ENCODE results near the gene DNAJB8.

The DNAJB8 gene

GRCh38 chr3:128482666-128483656, 16.3 kb upstream of the DNAJB8 start:
- DNase-seq: no peak

- no peak for DNase-seq
Measured at GRCh38 chr3:128482175-128482574, 15.5 kb upstream of the DNAJB8 start.

DNA sequence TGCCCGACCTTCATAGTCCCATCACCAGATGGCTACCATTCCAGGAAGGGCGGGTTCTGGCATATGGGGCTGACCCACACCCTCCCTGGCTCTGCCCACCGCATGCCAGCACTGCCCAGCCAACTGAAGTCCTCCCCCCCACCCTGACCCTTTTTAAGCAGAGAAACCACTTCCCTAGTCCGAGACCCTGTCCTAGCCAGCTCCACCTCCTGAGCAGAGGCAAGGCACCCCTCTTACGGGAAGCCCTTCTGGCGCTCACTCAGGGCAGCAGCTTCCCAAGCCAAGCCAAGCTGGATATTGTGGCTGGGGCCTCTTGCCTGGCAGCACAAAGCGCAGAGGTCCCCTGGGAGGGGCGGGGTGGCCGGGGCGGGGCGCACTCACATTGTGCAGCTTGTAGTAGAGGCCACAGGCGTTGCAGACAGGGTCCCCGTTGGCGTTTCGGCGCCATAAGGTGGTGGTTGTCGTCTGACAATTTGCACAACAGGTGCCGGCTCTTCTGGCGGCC, 14.8 kb upstream of the DNAJB8 start:
- no peak for DNase-seq

GRCh38 chr3:128480717-128481437, 14.2 kb upstream of the DNAJB8 start:
- DNase-seq: no peak

DNA sequence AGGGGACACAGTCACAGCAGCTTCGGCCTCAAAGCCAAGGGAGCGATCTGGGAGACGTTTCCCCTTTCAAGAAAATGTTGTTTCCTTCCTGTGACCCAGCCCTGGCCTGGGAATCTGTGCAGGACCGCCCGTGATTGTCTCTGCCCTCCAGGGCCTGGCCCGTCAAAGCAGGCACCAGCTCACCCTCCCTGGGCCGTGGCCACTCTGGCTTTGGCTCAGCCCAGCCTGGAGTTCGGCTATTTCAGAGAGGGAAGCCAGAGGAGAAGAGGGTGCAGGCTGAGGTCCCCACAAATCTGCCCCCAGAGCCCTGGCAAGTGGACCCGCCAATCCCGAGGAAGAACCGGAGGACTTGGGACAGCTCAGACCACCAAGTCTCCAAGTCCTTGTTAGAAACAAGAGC, 13.6 kb upstream of the DNAJB8 start:
- DNase-seq: no peak

GRCh38 chr3:128479558-128480086, 12.9 kb upstream of the DNAJB8 start:
- no peak for DNase-seq

GRCh38 chr3:128478576-128479506, 12.2 kb upstream of the DNAJB8 start:
- DNase-seq: no peak

DNA sequence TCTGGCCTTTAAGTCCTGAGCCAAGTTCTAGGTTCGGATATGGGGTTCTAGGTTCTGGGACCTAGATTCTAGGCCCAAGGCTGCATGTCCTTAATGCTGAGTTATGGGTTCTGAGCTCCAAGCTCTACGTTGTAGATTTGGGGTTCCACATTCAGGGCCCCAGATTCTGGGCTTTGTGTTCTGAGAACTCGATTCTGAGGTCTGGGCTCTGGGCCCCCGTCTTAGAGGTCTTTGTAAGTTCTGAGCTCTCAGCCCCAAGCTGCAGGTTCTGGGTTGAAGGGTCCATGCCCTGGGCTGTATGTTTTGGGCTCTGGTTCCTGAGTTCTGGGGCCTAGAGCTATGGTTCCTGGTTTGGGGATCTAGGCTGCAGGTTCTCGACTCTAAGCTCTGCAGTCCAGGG, 10.0 kb upstream of the DNAJB8 start:
- no peak for DNase-seq

DNA sequence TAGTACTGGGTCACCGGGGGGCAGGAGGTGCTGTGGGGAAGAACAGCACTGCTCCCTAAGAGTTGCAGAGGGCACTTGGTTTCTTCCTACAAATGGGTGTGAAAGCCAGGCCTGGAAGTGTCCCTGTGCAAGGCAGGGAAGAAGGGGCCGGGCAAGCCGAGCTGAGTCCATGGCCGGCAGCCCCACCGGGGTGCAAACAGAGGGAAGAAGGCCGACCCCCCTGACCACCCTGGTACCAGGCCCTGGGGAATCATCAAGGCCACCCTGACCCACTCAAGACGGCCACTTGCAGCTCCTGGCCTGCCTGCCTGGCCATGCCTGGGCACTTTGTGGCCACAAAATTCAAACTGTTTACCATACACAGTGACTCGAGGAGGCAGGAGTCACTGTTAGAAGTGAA, 8.7 kb upstream of the DNAJB8 start:
- DNase-seq: no peak

DNA sequence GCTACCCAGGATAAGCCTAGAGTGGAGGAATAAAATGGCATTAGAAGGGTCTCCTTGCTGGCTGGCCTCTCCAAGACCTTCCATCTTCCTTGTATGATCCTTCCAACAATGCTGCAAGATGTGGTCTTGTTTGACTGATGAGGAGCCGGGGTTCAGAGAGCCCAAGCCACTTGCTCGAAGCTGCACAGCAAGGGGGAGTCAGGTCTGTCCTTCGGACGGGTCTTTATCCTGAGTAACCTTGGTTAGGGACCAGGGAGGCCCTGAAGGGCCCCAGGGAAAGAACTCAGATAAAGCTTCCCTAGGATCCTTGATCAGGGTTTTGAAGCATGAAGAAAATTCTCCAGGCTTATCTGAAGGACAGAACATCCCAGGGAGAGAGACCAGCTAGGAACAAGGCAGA, 7.0 kb upstream of the DNAJB8 start:
- DNase-seq: no peak

- no peak for DNase-seq
Measured at GRCh38 chr3:128473180-128473519, 6.5 kb upstream of the DNAJB8 start.

GRCh38 chr3:128472449-128473179, 5.9 kb upstream of the DNAJB8 start:
- no peak for DNase-seq

DNA sequence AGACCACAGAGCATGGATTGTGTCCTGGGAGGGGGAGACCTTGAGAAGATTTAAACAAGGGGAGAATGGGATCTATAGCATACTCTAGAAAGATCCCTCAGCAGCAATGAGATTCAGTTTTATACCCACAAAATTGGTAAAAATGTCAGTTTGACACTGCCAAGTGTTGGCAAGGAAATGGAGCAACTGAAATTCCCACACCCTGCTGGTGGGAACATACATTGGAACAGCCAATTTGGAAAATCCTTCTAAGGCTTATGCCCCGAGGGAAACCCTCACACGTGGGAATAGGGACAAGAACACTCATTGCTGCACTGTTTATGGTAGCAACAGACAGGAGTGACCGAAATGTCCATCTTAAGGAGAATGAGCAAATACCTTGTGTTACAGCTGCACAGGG, 5.0 kb upstream of the DNAJB8 start:
- no peak for DNase-seq

DNA sequence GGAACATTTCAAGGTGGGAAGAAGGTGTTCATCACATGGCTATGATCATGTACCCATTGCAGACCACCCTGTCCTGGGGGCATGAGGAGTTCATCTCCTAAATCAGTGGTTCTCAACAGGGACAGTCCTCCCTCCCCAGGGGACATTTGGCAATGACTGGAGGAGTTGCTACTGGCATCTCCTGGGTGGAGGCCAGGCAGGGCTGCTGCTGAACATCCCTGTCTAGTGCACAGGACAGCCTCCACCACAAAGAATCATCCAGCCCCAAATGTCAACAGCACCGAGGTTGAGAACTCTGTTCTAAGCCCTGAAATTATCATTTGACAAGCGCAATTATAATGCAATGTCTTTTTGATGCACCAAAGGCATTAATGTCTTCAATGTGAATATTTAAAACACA, 4.4 kb upstream of the DNAJB8 start:
- no peak for DNase-seq

DNA sequence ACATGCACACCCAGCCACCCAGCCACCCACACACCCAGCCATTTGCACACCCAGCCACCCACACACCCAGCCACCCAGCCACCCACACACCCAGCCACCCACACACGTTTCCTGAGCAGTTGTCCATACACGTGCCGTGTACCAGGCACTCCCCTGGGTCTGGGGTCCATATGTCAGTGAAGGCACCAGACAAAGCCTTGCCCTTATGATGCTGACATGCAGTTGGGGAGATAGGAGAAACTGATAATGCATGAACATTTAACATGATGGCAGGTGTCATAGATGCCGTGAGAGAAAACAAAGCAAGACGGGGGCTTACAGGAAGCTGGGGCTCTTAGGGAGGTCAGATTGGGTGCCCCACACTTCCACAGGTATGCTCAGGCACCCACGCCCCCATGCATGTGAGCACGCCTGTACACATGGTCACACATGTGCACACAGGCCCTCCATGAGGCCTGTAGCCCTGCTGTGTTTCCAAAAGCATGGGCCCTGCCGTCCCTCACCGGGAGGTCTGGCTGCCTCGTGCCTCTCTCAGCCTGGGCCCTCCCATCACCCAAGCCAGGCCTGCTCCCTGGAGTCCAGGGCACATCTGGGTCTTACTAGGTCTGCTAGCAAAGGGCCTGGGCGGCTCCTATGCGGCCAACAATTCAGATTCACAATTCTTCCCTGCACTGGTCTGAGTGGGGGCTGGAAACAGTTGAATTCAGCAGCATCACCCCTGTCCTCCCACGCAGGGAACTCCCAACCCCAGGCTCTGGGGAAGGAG, 3.6 kb upstream of the DNAJB8 start:
- DNase-seq: no peak

DNA sequence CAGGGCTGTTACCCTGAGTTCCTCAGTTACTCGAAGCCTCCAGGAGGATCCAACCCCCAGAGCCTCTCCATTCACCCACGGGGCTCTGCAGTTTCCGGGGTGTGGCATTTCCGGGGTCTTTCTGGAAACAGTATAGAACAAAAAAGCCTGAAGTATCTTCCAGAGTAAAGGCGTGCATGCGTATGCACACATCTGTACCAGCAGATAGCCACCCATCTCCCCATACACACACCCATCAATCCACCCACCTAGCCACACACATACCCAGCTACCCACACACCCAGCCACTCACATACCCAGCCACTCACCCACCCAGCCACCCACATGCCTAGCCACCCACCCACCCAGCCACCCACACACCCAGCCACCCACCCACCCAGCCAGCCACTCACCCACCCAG, 2.9 kb upstream of the DNAJB8 start:
- no peak for DNase-seq

DNA sequence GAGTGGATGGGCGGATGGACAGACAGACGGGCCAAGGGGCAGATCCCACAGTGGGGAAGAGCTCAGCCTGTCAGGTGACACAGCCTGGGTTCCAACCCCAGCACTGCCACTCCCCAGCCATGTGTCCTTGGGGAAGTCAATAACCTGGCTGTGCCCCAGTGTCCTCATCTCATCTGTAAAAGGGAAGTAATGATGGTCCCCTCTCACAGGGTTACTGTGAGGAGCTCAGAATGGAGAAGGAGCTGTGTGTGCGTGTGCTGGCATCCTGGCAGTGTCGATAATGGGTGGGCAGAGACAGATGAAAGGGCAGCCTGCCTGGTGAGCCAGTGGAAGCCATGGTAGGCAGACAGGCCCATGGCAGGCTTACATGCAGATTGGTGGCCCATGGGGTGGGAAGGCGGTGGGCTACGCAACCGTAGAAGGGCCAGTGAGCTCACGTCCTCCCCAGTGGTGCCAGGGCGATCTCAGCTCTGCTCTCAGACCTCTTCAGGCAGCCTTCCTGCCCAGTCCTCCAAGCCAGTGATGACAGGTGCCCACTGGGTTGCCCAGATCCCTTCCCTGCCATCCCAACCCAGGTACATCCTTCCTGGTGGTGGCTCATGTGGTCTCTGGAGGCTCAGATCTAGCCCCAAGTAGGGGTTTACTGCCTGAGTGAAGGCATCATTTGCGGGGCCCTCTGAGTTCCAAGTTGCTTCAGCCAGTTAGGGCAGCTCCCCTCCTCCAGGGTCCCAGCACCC, 2.3 kb upstream of the DNAJB8 start:
- no peak for DNase-seq

- no peak for DNase-seq
Measured at GRCh38 chr3:128468285-128468790, 1.6 kb upstream of the DNAJB8 start.

- no peak for DNase-seq
Measured at GRCh38 chr3:128464702-128465101, 2.0 kb downstream of the DNAJB8 start.

- DNase-seq: no peak
Measured at GRCh38 chr3:128464188-128464587, 2.5 kb downstream of the DNAJB8 start.

All from NCI-H446 treated with DMSO at 0.1 percent for 48 hours (cell line).